Fibroblast of lung (primary cell): Measurements from ENCODE around the gene DNTT.

Experiments used
- CTCF ChIP-seq, 2 donors: IDR thresholded peaks in 1 of 2; conservative IDR thresholded peaks in 1 of 2; 1 replicate in 1 of 2; 2 replicates in 1 of 2; pipeline ENCODE4 v1.5.1; 2011 to 2012; ENCODE audit warnings: low read length in 2 of 2, control low read depth in 1 of 2, inconsistent platforms in 1 of 2, low read depth in 1 of 2, mild to moderate bottlenecking in 1 of 2
- EZH2 ChIP-seq: IDR thresholded peaks from 2 replicates; pipeline ENCODE4 v1.5.1; 2012; ENCODE audit warnings: low read length, control low read depth, mild to moderate bottlenecking; ENCODE audit errors: missing control alignments

- TF ChIP-seq CTCF (conservative IDR thresholded peaks at IDR 0.05 in 1 of 2, IDR thresholded peaks at IDR 0.05 in 1 of 2; ENCODE audit: low read depth in 1 of 2, low read length in 2 of 2) (no peak), EZH2 (no peak)
Measured at GRCh38 chr10:96371356-96371755, 67.1 kb downstream of the DNTT start.
